ENCODE data around the gene TSHZ2. TPM values are rescaled to one million over a fixed set of nuclear protein-coding genes. Genes with fewer than 3 reads are reported as not detected.
A peak's percentile ranks its signal among the peaks of the same experiment; 100 is the strongest.

The TSHZ2 gene
- total RNA-seq, 2 experiments from 2014 or later: 0.38 to 0.54 TPM

- no peaks in the 10 kb centered on the region for H3K27me3 Mint-ChIP-seq
- intact Hi-C loops (cut with micrococcal nuclease): no loop called here
- DNase-seq (no peak), ATAC-seq (no peak)
- TF ChIP-seq CTCF (IDR thresholded peaks at IDR 0.05): no peak
- H3K9me3 Mint-ChIP-seq: no peaks in the 10 kb centered on the region
- H3K36me3 Mint-ChIP-seq (ENCODE audit: low read depth): no peaks in the 10 kb centered on the region
- POLR2A ChIA-PET: no interaction called here
- no peak overlapping the region for H3K4me3 Mint-ChIP-seq
- no peak overlapping the region for H3K27ac Mint-ChIP-seq
- CTCF ChIA-PET: no interaction called here
- H3K4me1 Mint-ChIP-seq (ENCODE audit: low read depth): peaks cover 15% of the 10 kb centered on the region
Observed at GRCh38 chr20:53383916-53384315, 411.8 kb downstream of the TSHZ2 start.

GRCh38 chr20:53384392-53384791, 412.2 kb downstream of the TSHZ2 start:
- POLR2A ChIA-PET: no interaction called here
- no peak for ATAC-seq
- no peak for TF ChIP-seq CTCF (IDR thresholded peaks at IDR 0.05)
- H3K4me1 Mint-ChIP-seq (ENCODE audit: low read depth): peaks cover 19% of the 10 kb centered on the region
- no peak overlapping the region for H3K27ac Mint-ChIP-seq
- CTCF ChIA-PET: no interaction called here
- no peaks in the 10 kb centered on the region for H3K36me3 Mint-ChIP-seq (ENCODE audit: low read depth)
- H3K27me3 Mint-ChIP-seq: no peaks in the 10 kb centered on the region
- DNase-seq: no peak
- intact Hi-C loops (cut with micrococcal nuclease): no loop called here
- no peaks in the 10 kb centered on the region for H3K9me3 Mint-ChIP-seq
- no peak overlapping the region for H3K4me3 Mint-ChIP-seq

GRCh38 chr20:53385941-53386767, 414.0 kb downstream of the TSHZ2 start:
- Mint-ChIP-seq H3K36me3 (ENCODE audit: low read depth) (no peaks in the 10 kb centered on the region), H3K4me1 (ENCODE audit: low read depth) (peaks cover 26% of the 10 kb centered on the region), H3K27ac (no peak overlapping the region), H3K9me3 (no peaks in the 10 kb centered on the region), H3K4me3 (no peak overlapping the region), H3K27me3 (no peaks in the 10 kb centered on the region)
- DNase-seq (no peak), ATAC-seq (no peak)
- intact Hi-C loops (cut with micrococcal nuclease): no loop called here
- POLR2A ChIA-PET: no interaction called here
- TF ChIP-seq CTCF (IDR thresholded peaks at IDR 0.05): no peak
- CTCF ChIA-PET: no interaction called here

- H3K4me3 Mint-ChIP-seq: no peak overlapping the region
Observed at GRCh38 chr20:53387983-53388675, 416.0 kb downstream of the TSHZ2 start.

More at GRCh38 chr20:53387983-53388675, 416.0 kb downstream of the TSHZ2 start:
- ChIA-PET CTCF (no interaction called here), POLR2A (no interaction called here)
- no peak for TF ChIP-seq CTCF (IDR thresholded peaks at IDR 0.05)
- Mint-ChIP-seq H3K9me3 (no peaks in the 10 kb centered on the region), H3K27ac (no peak overlapping the region), H3K4me1 (ENCODE audit: low read depth) (peaks cover 25% of the 10 kb centered on the region), H3K36me3 (ENCODE audit: low read depth) (no peaks in the 10 kb centered on the region), H3K27me3 (no peaks in the 10 kb centered on the region)
- ATAC-seq (peak; percentile 94), DNase-seq (peak; percentile 53)
- intact Hi-C loops (cut with micrococcal nuclease): no loop called here
